Ishikawa (cell line): ENCODE results near the gene AOX1.

Experiments used
- CEBPB ChIP-seq: IDR thresholded peaks from 2 replicates; pipeline ENCODE4 v1.6.1; 2012
- EP300 ChIP-seq: IDR thresholded peaks from 2 replicates; pipeline ENCODE4 v1.6.1; 2012; ENCODE audit warnings: borderline replicate concordance
- MAX ChIP-seq: IDR thresholded peaks from 2 replicates; pipeline ENCODE4 v1.6.1; 2012
- NFIC ChIP-seq: IDR thresholded peaks from 2 replicates; pipeline ENCODE4 v1.6.1; 2012
- REST ChIP-seq: IDR thresholded peaks from 2 replicates; pipeline ENCODE4 v1.6.1; 2012; ENCODE audit warnings: low read depth, mild to moderate bottlenecking
- TAF1 ChIP-seq: IDR thresholded peaks from 2 replicates; pipeline ENCODE4 v1.6.1; 2012; ENCODE audit warnings: low read depth, mild to moderate bottlenecking
- TEAD4 ChIP-seq: IDR thresholded peaks from 2 replicates; pipeline ENCODE4 v1.6.1; 2012
- USF1 ChIP-seq: IDR thresholded peaks from 2 replicates; pipeline ENCODE4 v1.6.1; 2012
- YY1 ChIP-seq: IDR thresholded peaks from 2 replicates; pipeline ENCODE4 v1.6.1; 2012; ENCODE audit warnings: low read depth
- ZBTB7A ChIP-seq: IDR thresholded peaks from 2 replicates; pipeline ENCODE4 v1.6.1; 2012; ENCODE audit warnings: low read depth

- TF ChIP-seq NFIC (no peak), REST (no peak), ZBTB7A (no peak), EP300 (no peak), CEBPB (no peak), TEAD4 (no peak), TAF1 (no peak), YY1 (no peak), USF1 (no peak), MAX (no peak)
Measured at GRCh38 chr2:200596774-200597570, 11.2 kb downstream of the AOX1 start.
